IPS-NIHi7 (cell line): ENCODE data around the gene C11orf97.
"Not testable (repeated sequence)": the region's sequence is repeated elsewhere in the genome, so short reads cannot be mapped to it uniquely, and the experiment has no call there.

Experiments used
- DNase-seq: peaks from one replicate; pipeline ENCODE4 v3.0.0; 2012; ENCODE audit warnings: mixed read lengths; ENCODE audit errors: extremely low spot score

The C11orf97 gene

GRCh38 chr11:94525546-94526324, 13.5 kb downstream of the C11orf97 start:
- DNase-seq: no peak

- no peak for DNase-seq
Observed at GRCh38 chr11:94526645-94527438, 14.6 kb downstream of the C11orf97 start.

DNA sequence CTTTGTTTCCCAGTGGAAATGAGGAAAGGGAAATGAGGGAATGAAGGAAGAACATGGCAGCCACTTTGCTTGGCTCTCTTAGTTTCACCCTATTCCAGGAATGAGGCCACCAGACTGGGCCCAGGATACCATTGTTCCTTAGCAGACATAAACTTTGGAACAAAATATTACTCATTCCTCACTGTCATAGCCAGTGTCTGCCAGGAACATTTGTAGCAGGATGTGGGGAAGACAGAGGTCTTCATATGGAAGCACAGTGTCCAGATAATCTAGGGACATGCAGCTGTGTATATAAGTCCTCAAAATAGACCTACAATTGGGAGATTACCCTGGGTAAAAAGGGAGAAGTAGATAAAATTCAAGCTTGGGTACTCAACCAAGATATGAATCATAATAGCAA, 16.3 kb downstream of the C11orf97 start:
- DNase-seq: no peak

DNA sequence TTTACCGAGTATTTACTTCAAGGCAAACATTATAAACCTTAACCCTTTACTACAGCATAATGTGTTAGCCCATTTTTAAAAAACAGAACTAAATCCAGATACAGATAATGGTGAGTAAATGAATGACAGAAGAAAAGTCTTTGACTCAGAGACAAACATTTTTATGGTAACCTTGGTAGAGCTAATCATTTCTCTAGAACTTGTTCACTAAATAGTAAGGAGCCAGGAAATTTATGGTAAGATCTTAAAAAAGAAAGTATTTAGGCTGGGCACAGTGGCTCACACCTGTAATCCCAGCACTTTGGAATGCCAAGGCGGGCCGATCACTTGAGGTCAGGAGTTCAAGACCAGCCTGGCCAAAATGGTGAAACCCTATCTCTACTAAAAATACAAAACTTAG, 19.9 kb downstream of the C11orf97 start:
- no peak for DNase-seq

GRCh38 chr11:94533206-94533605, 20.9 kb downstream of the C11orf97 start:
- no peak for DNase-seq

DNA sequence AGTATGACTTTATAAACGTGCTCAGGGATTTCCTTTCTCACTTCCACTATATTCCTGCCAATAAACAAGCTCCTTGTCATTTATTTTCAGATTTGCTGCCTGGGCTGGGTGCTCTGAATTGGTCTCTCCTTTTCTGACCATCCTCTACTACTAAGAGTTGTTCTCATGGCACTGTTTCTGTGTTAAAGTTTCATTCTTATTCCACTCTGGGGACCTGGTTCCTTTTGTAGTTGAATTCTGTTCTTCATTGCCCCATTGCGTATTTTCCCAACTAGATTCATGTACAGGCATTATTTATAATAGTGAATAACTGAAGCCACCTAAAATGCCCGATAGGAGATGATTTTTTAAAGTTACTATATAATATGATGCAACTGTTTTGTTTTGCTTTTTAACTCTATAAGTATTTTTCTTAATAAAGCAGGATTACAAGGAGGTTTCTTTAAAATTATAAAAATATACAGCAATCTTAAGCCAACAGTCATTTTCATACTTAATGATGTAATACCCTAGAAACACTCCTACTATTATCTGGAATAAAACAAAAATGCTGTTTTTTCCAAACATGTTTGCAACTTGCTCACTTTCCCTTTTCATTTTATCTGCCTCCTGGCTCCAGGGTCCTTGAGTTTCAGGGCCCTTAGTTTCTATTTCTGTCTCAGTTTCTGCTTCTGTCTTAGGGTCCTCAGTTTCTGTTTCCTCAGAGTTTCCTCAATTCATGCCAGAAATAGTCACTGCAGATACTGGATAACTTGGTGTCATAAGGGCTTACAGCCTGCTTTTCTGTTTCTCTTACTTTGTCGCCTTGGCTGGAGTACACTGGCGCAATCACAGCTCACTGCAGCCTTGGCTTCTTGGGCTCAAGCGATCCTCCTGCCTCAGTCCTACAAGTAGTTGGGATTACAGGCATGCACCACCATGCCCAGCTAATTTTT, 21.7 kb downstream of the C11orf97 start:
- DNase-seq: no peak

GRCh38 chr11:94536386-94536785, 24.1 kb downstream of the C11orf97 start:
- DNase-seq: no peak

- no peak for DNase-seq
Observed at GRCh38 chr11:94537031-94537600, 24.9 kb downstream of the C11orf97 start.

GRCh38 chr11:94539420-94539819, 27.2 kb downstream of the C11orf97 start:
- no peak for DNase-seq

DNA sequence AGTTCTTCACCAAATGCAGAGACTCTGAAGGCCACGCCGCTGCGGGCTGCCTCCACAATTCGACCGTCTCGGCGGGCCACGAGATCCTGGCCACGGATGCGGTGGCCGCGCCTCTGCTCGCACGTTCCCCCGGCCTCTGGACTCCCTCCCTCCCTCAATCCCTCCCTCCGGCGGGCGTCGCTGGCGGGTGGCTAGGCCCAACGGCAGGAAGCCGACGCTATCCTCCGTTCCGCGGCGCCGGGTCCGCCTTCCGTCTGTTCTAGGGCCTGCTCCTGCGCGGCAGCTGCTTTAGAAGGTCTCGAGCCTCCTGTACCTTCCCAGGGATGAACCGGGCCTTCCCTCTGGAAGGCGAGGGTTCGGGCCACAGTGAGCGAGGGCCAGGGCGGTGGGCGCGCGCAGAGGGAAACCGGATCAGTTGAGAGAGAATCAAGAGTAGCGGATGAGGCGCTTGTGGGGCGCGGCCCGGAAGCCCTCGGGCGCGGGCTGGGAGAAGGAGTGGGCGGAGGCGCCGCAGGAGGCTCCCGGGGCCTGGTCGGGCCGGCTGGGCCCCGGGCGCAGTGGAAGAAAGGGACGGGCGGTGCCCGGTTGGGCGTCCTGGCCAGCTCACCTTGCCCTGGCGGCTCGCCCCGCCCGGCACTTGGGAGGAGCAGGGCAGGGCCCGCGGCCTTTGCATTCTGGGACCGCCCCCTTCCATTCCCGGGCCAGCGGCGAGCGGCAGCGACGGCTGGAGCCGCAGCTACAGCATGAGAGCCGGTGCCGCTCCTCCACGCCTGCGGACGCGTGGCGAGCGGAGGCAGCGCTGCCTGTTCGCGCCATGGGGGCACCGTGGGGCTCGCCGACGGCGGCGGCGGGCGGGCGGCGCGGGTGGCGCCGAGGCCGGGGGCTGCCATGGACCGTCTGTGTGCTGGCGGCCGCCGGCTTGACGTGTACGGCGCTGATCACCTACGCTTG, 31.7 kb downstream of the C11orf97 start, which contains the start of gene FUT4:
TSS of gene FUT4 (plus strand) at position 227 of the 951 bp plus-strand sequence. CDS start at position 440, 213 bp downstream.
- peak; percentile 91 for DNase-seq

- peak; percentile 43 for DNase-seq
Observed at GRCh38 chr11:94544646-94545263, 32.5 kb downstream of the C11orf97 start.

DNA sequence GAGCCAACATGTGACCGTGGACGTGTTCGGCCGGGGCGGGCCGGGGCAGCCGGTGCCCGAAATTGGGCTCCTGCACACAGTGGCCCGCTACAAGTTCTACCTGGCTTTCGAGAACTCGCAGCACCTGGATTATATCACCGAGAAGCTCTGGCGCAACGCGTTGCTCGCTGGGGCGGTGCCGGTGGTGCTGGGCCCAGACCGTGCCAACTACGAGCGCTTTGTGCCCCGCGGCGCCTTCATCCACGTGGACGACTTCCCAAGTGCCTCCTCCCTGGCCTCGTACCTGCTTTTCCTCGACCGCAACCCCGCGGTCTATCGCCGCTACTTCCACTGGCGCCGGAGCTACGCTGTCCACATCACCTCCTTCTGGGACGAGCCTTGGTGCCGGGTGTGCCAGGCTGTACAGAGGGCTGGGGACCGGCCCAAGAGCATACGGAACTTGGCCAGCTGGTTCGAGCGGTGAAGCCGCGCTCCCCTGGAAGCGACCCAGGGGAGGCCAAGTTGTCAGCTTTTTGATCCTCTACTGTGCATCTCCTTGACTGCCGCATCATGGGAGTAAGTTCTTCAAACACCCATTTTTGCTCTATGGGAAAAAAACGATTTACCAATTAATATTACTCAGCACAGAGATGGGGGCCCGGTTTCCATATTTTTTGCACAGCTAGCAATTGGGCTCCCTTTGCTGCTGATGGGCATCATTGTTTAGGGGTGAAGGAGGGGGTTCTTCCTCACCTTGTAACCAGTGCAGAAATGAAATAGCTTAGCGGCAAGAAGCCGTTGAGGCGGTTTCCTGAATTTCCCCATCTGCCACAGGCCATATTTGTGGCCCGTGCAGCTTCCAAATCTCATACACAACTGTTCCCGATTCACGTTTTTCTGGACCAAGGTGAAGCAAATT, 33.3 kb downstream of the C11orf97 start:
- DNase-seq: no peak

GRCh38 chr11:94546162-94546470, 33.9 kb downstream of the C11orf97 start:
- DNase-seq: no peak

DNA sequence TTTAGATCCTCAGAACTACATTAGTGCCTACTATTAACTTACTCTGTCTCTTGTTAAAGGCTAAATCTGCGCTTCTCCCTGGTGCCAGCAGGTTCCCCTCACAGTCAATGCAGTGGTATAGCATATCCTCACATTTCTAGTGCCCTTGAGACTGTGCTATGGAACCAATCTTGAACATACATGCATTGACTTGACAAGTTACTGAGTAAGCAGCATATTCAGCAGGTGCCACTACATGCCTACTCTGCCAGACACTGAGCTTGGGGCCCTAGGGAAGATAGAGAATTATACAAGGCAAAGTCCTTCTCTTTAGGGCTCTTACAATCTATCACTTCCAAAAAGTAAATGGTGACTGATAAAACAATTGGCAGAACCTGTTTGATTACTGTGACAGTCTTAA, 34.6 kb downstream of the C11orf97 start:
- DNase-seq: no peak

GRCh38 chr11:94549146-94549545, 36.9 kb downstream of the C11orf97 start:
- DNase-seq: no peak

DNA sequence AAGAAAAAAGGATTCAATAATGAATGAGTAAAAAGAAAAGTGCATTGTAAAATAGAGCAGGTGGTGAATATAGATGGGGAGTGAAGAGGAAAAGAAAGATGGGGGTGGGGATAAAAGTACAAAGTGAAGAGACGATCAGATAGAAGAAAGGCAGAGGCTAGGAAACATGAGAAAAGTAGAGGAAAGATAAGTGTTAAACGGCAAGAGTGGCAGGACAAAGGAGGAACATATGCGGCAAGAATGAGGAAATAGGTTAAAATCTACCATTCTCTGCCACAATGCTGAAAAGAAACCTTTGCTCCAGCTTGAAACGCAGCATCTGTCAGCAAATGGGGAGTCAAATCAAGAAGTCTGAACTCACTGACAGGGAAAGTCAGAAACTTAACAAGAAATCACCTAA, 38.3 kb downstream of the C11orf97 start:
- no peak for DNase-seq

GRCh38 chr11:94553938-94554337, 41.7 kb downstream of the C11orf97 start:
- DNase-seq: no peak

DNA sequence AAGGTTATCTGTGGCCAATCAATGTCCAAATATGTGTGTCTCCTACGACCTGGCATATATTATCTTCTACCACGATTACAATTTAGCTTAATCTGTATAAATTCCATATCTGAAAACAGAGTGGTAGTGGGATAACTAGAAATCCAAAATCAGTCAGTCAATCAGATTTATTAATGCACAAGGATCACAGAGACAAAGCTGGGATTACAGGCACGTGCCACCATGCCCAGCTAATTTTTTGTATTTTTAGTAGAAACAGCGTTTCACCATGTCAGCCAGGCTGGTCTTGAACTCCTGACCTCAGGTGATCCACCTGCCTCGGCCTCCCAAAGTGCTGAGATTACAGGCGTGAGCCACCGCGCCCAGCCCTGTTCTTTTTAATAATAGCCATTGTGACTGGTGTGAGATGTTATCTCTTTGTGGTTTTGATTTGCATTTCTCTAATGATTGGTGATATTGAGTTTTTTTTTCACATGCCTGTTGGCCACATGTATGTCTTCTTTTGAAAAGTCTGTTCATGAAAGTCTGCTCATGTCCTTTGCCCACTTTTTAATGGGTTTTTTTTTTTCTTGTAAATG, 43.6 kb downstream of the C11orf97 start:
- DNase-seq: not testable (repeated sequence)

GRCh38 chr11:94557421-94557820, 45.2 kb downstream of the C11orf97 start:
- no peak for DNase-seq
